Neuronal stem cell (in vitro differentiated cells): ENCODE data around the gene BCKDHB.

Experiments used
- DNase-seq: peaks from one replicate; pipeline ENCODE4 v3.0.0-alpha.2; 2013; ENCODE audit warnings: low spot score
- H2AFZ ChIP-seq: one replicate; pipeline ENCODE4 v1.6.1; 2013; ENCODE audit warnings: mild to moderate bottlenecking, low read length, inconsistent platforms
- H2AK5ac ChIP-seq: 2 replicates; pipeline ENCODE4 v1.6.1; 2013; ENCODE audit warnings: low read depth, mild to moderate bottlenecking, inconsistent platforms, low read length, moderate library complexity, mixed read lengths
- H2BK120ac ChIP-seq: 2 replicates; pipeline ENCODE4 v1.6.1; 2013; ENCODE audit warnings: low read depth, mild to moderate bottlenecking, inconsistent platforms, low read length, moderate library complexity, mixed read lengths
- H2BK12ac ChIP-seq: one replicate; pipeline ENCODE4 v1.6.1; 2013; ENCODE audit warnings: low read length, inconsistent platforms
- H2BK15ac ChIP-seq: 2 replicates; pipeline ENCODE4 v1.6.1; 2013; ENCODE audit warnings: mild to moderate bottlenecking, low read length, inconsistent platforms, mixed read lengths
- H2BK5ac ChIP-seq: one replicate; pipeline ENCODE4 v1.6.1; 2013; ENCODE audit warnings: inconsistent platforms, mild to moderate bottlenecking, low read length, moderate library complexity
- H3K14ac ChIP-seq: one replicate; pipeline ENCODE4 v1.6.1; 2013; ENCODE audit warnings: low read length, inconsistent platforms
- H3K18ac ChIP-seq: 2 replicates; pipeline ENCODE4 v1.6.1; 2013; ENCODE audit warnings: low read length, inconsistent platforms
- H3K23ac ChIP-seq: 2 replicates; pipeline ENCODE4 v1.6.1; 2013; ENCODE audit warnings: low read depth, mild to moderate bottlenecking, mixed read lengths, low read length, inconsistent platforms; ENCODE audit not compliant: poor library complexity
- H3K27ac ChIP-seq: replicated peaks from 3 replicates; pipeline ENCODE4 v1.5.1; 2013; ENCODE audit warnings: low read length, inconsistent platforms
- H3K27me3 ChIP-seq, 3 experiments: 2 replicates each; pipeline ENCODE4 v1.6.1; 2013; ENCODE audit warnings: low read length in 3 of 3, mild to moderate bottlenecking in 2 of 3, inconsistent platforms in 1 of 3, low read depth in 1 of 3, mixed read lengths in 1 of 3, moderate library complexity in 1 of 3; ENCODE audit not compliant: control insufficient read depth in 3 of 3, insufficient read depth in 3 of 3
- H3K36me3 ChIP-seq, 2 donors: replicated peaks in 1 of 2; 2 replicates each; pipeline ENCODE4 v1.6.1; 2013; ENCODE audit warnings: low read length in 2 of 2; ENCODE audit not compliant: control insufficient read depth in 2 of 2, insufficient read depth in 2 of 2
- H3K4ac ChIP-seq: 2 replicates; pipeline ENCODE4 v1.6.1; 2013; ENCODE audit warnings: inconsistent platforms, mild to moderate bottlenecking, low read length, moderate library complexity
- H3K4me1 ChIP-seq, 2 donors: 1 replicate in 1 of 2; 2 replicates in 1 of 2; pipeline ENCODE4 v1.6.1; 2013; ENCODE audit warnings: low read length in 2 of 2, low read depth in 1 of 2; ENCODE audit not compliant: control insufficient read depth in 2 of 2, insufficient read depth in 1 of 2
- H3K4me2 ChIP-seq: one replicate; pipeline ENCODE4 v1.6.1; 2013; ENCODE audit warnings: mild to moderate bottlenecking, low read length, inconsistent platforms; ENCODE audit not compliant: insufficient read depth, poor library complexity, severe bottlenecking
- H3K4me3 ChIP-seq, 2 donors: 2 replicates each; pipeline ENCODE4 v1.5.1; 2013; ENCODE audit warnings: low read length in 2 of 2, mild to moderate bottlenecking in 2 of 2, inconsistent platforms in 1 of 2, moderate library complexity in 1 of 2
- H3K79me1 ChIP-seq: one replicate; pipeline ENCODE4 v1.6.1; 2013; ENCODE audit warnings: low read depth, mild to moderate bottlenecking, inconsistent platforms, low read length, moderate library complexity
- H3K9ac ChIP-seq: one replicate; pipeline ENCODE4 v1.6.1; 2013; ENCODE audit warnings: mild to moderate bottlenecking, low read depth, low read length, inconsistent platforms; ENCODE audit not compliant: poor library complexity
- H3K9me3 ChIP-seq, 2 donors: replicated peaks in 1 of 2; 2 replicates each; pipeline versions ENCODE3 to v1.6.1; 2013; ENCODE audit warnings: low read length in 2 of 2, mild to moderate bottlenecking in 2 of 2, inconsistent platforms in 1 of 2, low read depth in 1 of 2, mixed read lengths in 1 of 2, moderate library complexity in 1 of 2; ENCODE audit not compliant: control insufficient read depth in 2 of 2, insufficient read depth in 1 of 2
- H4K8ac ChIP-seq: one replicate; pipeline ENCODE4 v1.6.1; 2013; ENCODE audit warnings: low read depth, mild to moderate bottlenecking, inconsistent platforms, low read length, moderate library complexity
- H4K91ac ChIP-seq: one replicate; pipeline ENCODE4 v1.6.1; 2013; ENCODE audit warnings: low read length, low read depth, mild to moderate bottlenecking, inconsistent platforms; ENCODE audit not compliant: poor library complexity
- WGBS, 2 donors: extraction: QIAGEN DNeasy Blood & Tissue Kit; methylation state at CpG; one replicate each; pipeline ENCODE4 v1.1.7; 2013; ENCODE audit warnings: missing lambda C conversion rate in 2 of 2, mixed read lengths in 1 of 2; ENCODE audit not compliant: insufficient read length in 2 of 2, insufficient replicate concordance in 1 of 2; ENCODE audit errors: extremely low coverage in 2 of 2; 5-methylcytosine and 5-hydroxymethylcytosine counted together

BCKDHB gene

DNA sequence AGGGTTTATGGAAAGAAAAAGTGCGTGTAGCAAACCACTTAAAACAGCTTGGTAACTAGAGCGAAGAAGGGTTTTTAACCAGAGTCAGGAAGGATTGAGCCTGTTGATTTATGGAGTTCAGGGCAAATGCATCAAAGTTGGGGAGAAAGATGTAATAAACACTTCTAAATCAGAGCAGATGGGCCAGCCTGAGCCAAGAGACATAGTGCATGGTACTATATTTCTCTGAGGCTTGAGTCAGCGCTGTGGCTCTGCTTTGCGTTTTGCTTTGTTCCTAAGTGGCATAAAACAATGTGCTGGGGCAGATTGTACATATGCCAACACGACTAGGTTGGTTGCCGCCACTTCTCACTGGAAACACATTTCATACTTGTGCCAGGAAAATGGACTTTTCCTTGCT is 111.3 kb downstream of the BCKDHB start:
- H3K9me3 ChIP-seq, result peaks cover 0 to 5% of the 10 kb centered on the region in 2 donors
- no CpG with 5 or more reads among the region's 6 CpGs for WGBS, 2 donors
- H3K9ac ChIP-seq, result no peak overlapping the region
- no peak overlapping the region for H3K4me2 ChIP-seq
- H3K27me3 ChIP-seq, result no peaks in the 10 kb centered on the region
- H2BK15ac ChIP-seq, result no peak overlapping the region
- peaks cover 0 to 2% of the 10 kb centered on the region in 2 donors for H3K36me3 ChIP-seq
- H3K18ac ChIP-seq, result no peak overlapping the region
- no peak overlapping the region for H2BK120ac ChIP-seq
- H3K4me3 ChIP-seq, result no peak overlapping the region
- H2AK5ac ChIP-seq, result no peak overlapping the region
- no peak overlapping the region for H3K4ac ChIP-seq
- no peak overlapping the region for H4K8ac ChIP-seq
- no peak overlapping the region for H3K23ac ChIP-seq
- no peaks in the 10 kb centered on the region for H3K4me1 ChIP-seq
- no peak overlapping the region for H2BK12ac ChIP-seq
- no peak for DNase-seq
- no peaks in the 10 kb centered on the region for H3K79me1 ChIP-seq
- H4K91ac ChIP-seq, result no peak overlapping the region
- H2BK5ac ChIP-seq, result no peak overlapping the region
- no peak overlapping the region for H2AFZ ChIP-seq
- no peak overlapping the region for H3K14ac ChIP-seq
- H3K27ac ChIP-seq, result no peak overlapping the region

GRCh38 chr6:80223743-80224212 is 117.3 kb downstream of the BCKDHB start:
- no peak overlapping the region for H3K14ac ChIP-seq
- no peaks in the 10 kb centered on the region for H3K79me1 ChIP-seq
- no peak overlapping the region for H2AK5ac ChIP-seq
- H3K4ac ChIP-seq, result no peak overlapping the region
- no peak overlapping the region for H2BK15ac ChIP-seq
- no peak overlapping the region for H3K9ac ChIP-seq
- no peak overlapping the region for H2AFZ ChIP-seq
- no CpG with 5 or more reads among the region's 3 CpGs for WGBS, 2 donors
- no peak overlapping the region for H3K23ac ChIP-seq
- H2BK5ac ChIP-seq, result no peak overlapping the region
- no peak overlapping the region for H2BK120ac ChIP-seq
- H3K4me1 ChIP-seq, result peaks cover 0 to 1% of the 10 kb centered on the region in 2 donors
- peaks cover 0 to 2% of the 10 kb centered on the region in 2 donors for H3K36me3 ChIP-seq
- no peak overlapping the region for H3K4me2 ChIP-seq
- no peak overlapping the region for H4K8ac ChIP-seq
- no peak overlapping the region for H3K27ac ChIP-seq
- no peak for DNase-seq
- H3K27me3 ChIP-seq, result no peaks in the 10 kb centered on the region
- no peak overlapping the region for H4K91ac ChIP-seq
- no peak overlapping the region for H3K18ac ChIP-seq
- H3K9me3 ChIP-seq, result peaks cover 0 to 5% of the 10 kb centered on the region in 2 donors
- H3K4me3 ChIP-seq, result no peak overlapping the region
- no peak overlapping the region for H2BK12ac ChIP-seq

DNA sequence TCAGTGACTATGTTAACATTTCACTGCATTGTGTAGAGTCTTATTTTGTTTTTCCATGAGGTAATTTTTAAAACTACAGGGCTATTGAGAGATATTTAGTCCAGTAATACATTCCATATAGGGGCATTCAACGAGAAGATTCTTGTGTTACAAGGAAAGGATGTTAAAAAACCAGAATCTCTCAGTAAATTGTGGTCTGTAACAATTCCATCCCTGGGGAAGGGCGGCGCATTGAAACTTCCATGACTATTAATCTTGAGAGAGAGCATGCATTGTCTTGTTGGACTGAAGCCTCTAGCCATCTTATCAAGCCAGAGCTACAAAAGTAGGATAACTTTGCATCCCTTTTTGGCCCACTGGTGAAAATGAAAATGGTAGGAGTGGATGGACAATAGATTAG is 119.7 kb downstream of the BCKDHB start:
- Histone ChIP-seq H2AK5ac (no peak overlapping the region), H4K8ac (no peak overlapping the region), H3K4ac (no peak overlapping the region), H3K4me2 (no peak overlapping the region), H3K4me1 (peaks cover 0 to 1% of the 10 kb centered on the region in 2 donors), H3K23ac (no peak overlapping the region), H2BK5ac (no peak overlapping the region), H2BK15ac (no peak overlapping the region), H4K91ac (no peak overlapping the region), H3K36me3 (no peaks in the 10 kb centered on the region), H3K9ac (no peak overlapping the region), H3K4me3 (no peak overlapping the region), H3K18ac (no peak overlapping the region), H3K79me1 (no peaks in the 10 kb centered on the region), H2BK12ac (no peak overlapping the region), H3K27me3 (no peaks in the 10 kb centered on the region), H3K9me3 (peaks cover 1 to 3% of the 10 kb centered on the region in 2 donors), H2BK120ac (no peak overlapping the region), H3K14ac (no peak overlapping the region), H3K27ac (no peak overlapping the region), H2AFZ (no peak overlapping the region)
- whole genome bisulfite sequencing, 2 donors, result no CpG with 5 or more reads among the region's 3 CpGs
- DNase-seq, result no peak

GRCh38 chr6:80226699-80227098 is 120.2 kb downstream of the BCKDHB start:
- no CpG with 5 or more reads among the region's 5 CpGs for WGBS, 2 donors
- H3K4me3 ChIP-seq, result no peak overlapping the region
- no peak overlapping the region for H3K4me2 ChIP-seq
- H2BK12ac ChIP-seq, result no peak overlapping the region
- H2AFZ ChIP-seq, result no peak overlapping the region
- no peak overlapping the region for H3K14ac ChIP-seq
- H3K4me1 ChIP-seq, result peaks cover 0 to 1% of the 10 kb centered on the region in 2 donors
- no peak overlapping the region for H4K8ac ChIP-seq
- no peak overlapping the region for H3K23ac ChIP-seq
- no peak overlapping the region for H4K91ac ChIP-seq
- no peak overlapping the region for H2AK5ac ChIP-seq
- no peak overlapping the region for H2BK5ac ChIP-seq
- H3K27ac ChIP-seq, result no peak overlapping the region
- peaks cover 1 to 3% of the 10 kb centered on the region in 2 donors for H3K9me3 ChIP-seq
- H3K36me3 ChIP-seq, result no peaks in the 10 kb centered on the region
- no peak for DNase-seq
- H3K9ac ChIP-seq, result no peak overlapping the region
- no peak overlapping the region for H3K18ac ChIP-seq
- H3K79me1 ChIP-seq, result no peaks in the 10 kb centered on the region
- no peak overlapping the region for H3K4ac ChIP-seq
- no peaks in the 10 kb centered on the region for H3K27me3 ChIP-seq
- H2BK120ac ChIP-seq, result no peak overlapping the region
- no peak overlapping the region for H2BK15ac ChIP-seq
